Liver (tissue), 9 donors: ENCODE data around the gene TNFRSF8. TPM values are rescaled to one million over a fixed set of nuclear protein-coding genes. Genes with fewer than 3 reads are reported as not detected.

Experiments
- DNase-seq: peaks from one replicate; pipeline ENCODE4 v3.0.0-alpha.2; 2017; ENCODE audit warnings: low spot score
- H3K27ac ChIP-seq, 2 donors: one replicate each; pipeline ENCODE4 v1.7.0; 2013; ENCODE audit warnings: inconsistent platforms in 2 of 2, low read length in 2 of 2, control low read depth in 1 of 2, low read depth in 1 of 2, mild to moderate bottlenecking in 1 of 2
- H3K27me3 ChIP-seq, 4 donors: one replicate each; pipeline versions ENCODE4 v1.6.1 to v1.7.0; 2013; ENCODE audit warnings: low read length in 3 of 4, inconsistent platforms in 1 of 4, mild to moderate bottlenecking in 1 of 4, moderate library complexity in 1 of 4; ENCODE audit not compliant: control insufficient read depth in 4 of 4, insufficient read depth in 4 of 4
- H3K36me3 ChIP-seq, 4 donors: one replicate each; pipeline versions ENCODE4 v1.6.1 to v1.7.0; 2013; ENCODE audit warnings: low read length in 3 of 4, mild to moderate bottlenecking in 3 of 4, low read depth in 1 of 4, moderate library complexity in 1 of 4; ENCODE audit not compliant: control insufficient read depth in 4 of 4, insufficient read depth in 3 of 4
- H3K4me1 ChIP-seq, 4 donors: one replicate each; pipeline versions ENCODE4 v1.6.1 to v1.7.0; 2013; ENCODE audit warnings: low read length in 3 of 4, mild to moderate bottlenecking in 3 of 4, moderate library complexity in 1 of 4; ENCODE audit not compliant: control insufficient read depth in 4 of 4, insufficient read depth in 4 of 4
- H3K4me3 ChIP-seq, 3 donors: one replicate each; pipeline versions ENCODE4 v1.6.1 to v1.7.0; 2013; ENCODE audit warnings: low read length in 3 of 3, control low read depth in 1 of 3, low read depth in 1 of 3, mild to moderate bottlenecking in 1 of 3
- H3K9ac ChIP-seq, 2 donors: one replicate each; pipeline ENCODE4 v1.7.0; 2013; ENCODE audit warnings: low read length in 2 of 2, mild to moderate bottlenecking in 2 of 2, moderate library complexity in 2 of 2, control low read depth in 1 of 2, low read depth in 1 of 2
- H3K9me3 ChIP-seq, 4 donors: one replicate each; pipeline versions ENCODE4 v1.6.1 to v1.7.0; 2013; ENCODE audit warnings: low read length in 3 of 4; ENCODE audit not compliant: control insufficient read depth in 4 of 4
- ATF3 ChIP-seq: IDR thresholded peaks from 2 replicates; pipeline ENCODE4 v1.6.1; 2016; ENCODE audit warnings: antibody characterized with exemption
- CTCF ChIP-seq: fragments of 150-350 bp; IDR thresholded peaks from 2 replicates; pipeline ENCODE4 v1.5.1; 2017; ENCODE audit warnings: improper control_type of control experiment, low read depth, low read length; ENCODE audit not compliant: missing input control
- EGR1 ChIP-seq, 2 donors: IDR thresholded peaks; 2 replicates each; pipeline ENCODE4 v1.6.1; 2016 to 2018; ENCODE audit warnings: antibody characterized with exemption in 2 of 2, low read depth in 2 of 2
- FOXA1 ChIP-seq: IDR thresholded peaks from 2 replicates; pipeline ENCODE4 v1.6.1; 2016; ENCODE audit warnings: antibody characterized with exemption
- GABPA ChIP-seq, 2 donors: IDR thresholded peaks in 1 of 2; conservative IDR thresholded peaks in 1 of 2; 2 replicates each; pipeline ENCODE4 v1.6.1; 2016; ENCODE audit warnings: antibody characterized with exemption in 2 of 2, mild to moderate bottlenecking in 1 of 2, moderate library complexity in 1 of 2
- HNF4A ChIP-seq, 2 donors: conservative IDR thresholded peaks; 2 replicates each; pipeline ENCODE4 v1.6.1; 2016; ENCODE audit warnings: antibody characterized with exemption in 2 of 2, mild to moderate bottlenecking in 2 of 2
- JUND ChIP-seq, 2 donors: IDR thresholded peaks; 2 replicates each; pipeline ENCODE4 v1.6.1; 2016; ENCODE audit warnings: antibody characterized with exemption in 2 of 2
- NR2F2 ChIP-seq: IDR thresholded peaks from 2 replicates; pipeline ENCODE4 v1.6.1; 2016; ENCODE audit warnings: antibody characterized with exemption
- RAD21 ChIP-seq, 2 donors: IDR thresholded peaks; 2 replicates each; pipeline ENCODE4 v1.6.1; 2016; ENCODE audit warnings: antibody characterized with exemption in 2 of 2, mild to moderate bottlenecking in 2 of 2
- SP1 ChIP-seq: IDR thresholded peaks from 2 replicates; pipeline ENCODE4 v1.6.1; 2018; ENCODE audit warnings: antibody characterized with exemption, mild to moderate bottlenecking
- TAF1 ChIP-seq: conservative IDR thresholded peaks from 2 replicates; pipeline ENCODE4 v1.6.1; 2016; ENCODE audit warnings: antibody characterized with exemption, mild to moderate bottlenecking
- YY1 ChIP-seq: IDR thresholded peaks from 2 replicates; pipeline ENCODE4 v1.6.1; 2016; ENCODE audit warnings: antibody characterized with exemption, mild to moderate bottlenecking
- WGBS: extraction: QIAGEN DNeasy Blood & Tissue Kit; methylation state at CpG from one replicate; pipeline ENCODE4 v1.1.7; 2013; 5-methylcytosine and 5-hydroxymethylcytosine counted together
- polyA plus RNA-seq, 2 donors: library from polyadenylated mRNA; stranded (reverse) in 1 of 2; unstranded in 1 of 2; fragments of 200-250 nt in 1 of 2; fragments of >200 nt in 1 of 2; fragmentation: Nextera tagmentation in 1 of 2; extraction: Ambion mirVana in 1 of 2; gene quantifications; one replicate each; pipeline versions ENCODE4 v1.2.1 to v1.2.3, GENCODE V29; 2013 to 2015
- total RNA-seq, 2 donors: library from RNA; depleted of rRNA; stranded (reverse); fragments of >200 nt; gene quantifications; one replicate each; pipeline ENCODE4 v1.2.3, GENCODE V29; 2014
- donor health status: healthy.
- donor health status: healthy.
- donor health status: healthy.
- donor health status: healthy.
- donor health status: healthy.

Gene TNFRSF8
- total and polyA plus RNA-seq, 4 donors, result 0.08 to 0.19 (median 0.12) TPM

GRCh38 chr1:12064073-12064969, 1.2 kb downstream of the TNFRSF8 start:
- peaks cover 0 to 14% (median 6%) of the 10 kb centered on the region in 4 donors for H3K27me3 ChIP-seq
- H3K9me3 ChIP-seq, result no peaks in the 10 kb centered on the region
- no peak overlapping the region for H3K4me3 ChIP-seq
- WGBS, result 20% methylated on average over 17 of the region's 17 CpGs
- H3K36me3 ChIP-seq, result no peaks in the 10 kb centered on the region
- no peak for DNase-seq
- H3K9ac ChIP-seq, result no peak overlapping the region
- TF ChIP-seq TAF1 (no peak), FOXA1 (no peak), ATF3 (no peak), JUND (IDR thresholded peaks at IDR 0.05) (no peak), YY1 (no peak), NR2F2 (no peak), HNF4A (conservative IDR thresholded peaks at IDR 0.05) (no peak), EGR1 (IDR thresholded peaks at IDR 0.05; ENCODE audit: low read depth in 2 of 2) (no peak), SP1 (no peak)
- H3K4me1 ChIP-seq, result peaks cover 0 to 3% (median 0%) of the 10 kb centered on the region in 4 donors
- no peak overlapping the region for H3K27ac ChIP-seq

- no peak for DNase-seq
- Histone ChIP-seq H3K27me3 (peaks cover 0 to 19% (median 6%) of the 10 kb centered on the region in 4 donors), H3K4me1 (peaks cover 0 to 3% (median 0%) of the 10 kb centered on the region in 4 donors), H3K9me3 (no peaks in the 10 kb centered on the region), H3K27ac (no peak overlapping the region), H3K9ac (no peak overlapping the region), H3K4me3 (no peak overlapping the region), H3K36me3 (no peaks in the 10 kb centered on the region)
- TF ChIP-seq SP1, result no peak
- TF ChIP-seq GABPA (IDR thresholded peaks at IDR 0.05 in 1 of 2, conservative IDR thresholded peaks at IDR 0.05 in 1 of 2), result no peak
- TF ChIP-seq JUND (IDR thresholded peaks at IDR 0.05), result no peak
- TF ChIP-seq NR2F2, result no peak
- TF ChIP-seq ATF3, result no peak
- no peak for TF ChIP-seq TAF1
- no peak for TF ChIP-seq RAD21 (IDR thresholded peaks at IDR 0.05)
- no peak for TF ChIP-seq CTCF
- WGBS, result 47% methylated on average over 6 of the region's 6 CpGs
Measured at GRCh38 chr1:12065872-12066271, 2.8 kb downstream of the TNFRSF8 start.
